Measurements from ENCODE around the gene RBKS. TPM values are rescaled to one million over a fixed set of nuclear protein-coding genes. Genes with fewer than 3 reads are reported as not detected.

Gene RBKS
- total and polyA plus RNA-seq, 2 donors from 2014 or later, result 10.3 to 28.7 TPM

GRCh38 chr2:27839022-27839618 lies 51.1 kb downstream of the RBKS start:
- no peaks in the 10 kb centered on the region for H3K4me1 ChIP-seq (ENCODE audit: control insufficient read depth in 2 of 3, insufficient read depth in 2 of 3, low read depth in 1 of 3, low read length in 3 of 3)
- no peak for DNase-seq
- intact Hi-C loops (cut with DNase I), result no loop called here
- no peaks in the 10 kb centered on the region for H3K27me3 ChIP-seq (ENCODE audit: control insufficient read depth, insufficient read depth, low read length)
- no peak overlapping the region for H3K9ac ChIP-seq (ENCODE audit: low read length in 3 of 3)
- H3K4me3 ChIP-seq (ENCODE audit: low read length in 3 of 3), result no peak overlapping the region
- no peak for TF ChIP-seq CTCF (IDR thresholded peaks at IDR 0.05; ENCODE audit: borderline replicate concordance, extremely low read depth, insufficient read depth)
- no peak for FAIRE-seq
- no peak overlapping the region for H3K27ac ChIP-seq (ENCODE audit: low read depth in 2 of 2, low read length in 2 of 2)
- H3K36me3 ChIP-seq (ENCODE audit: control insufficient read depth in 2 of 3, insufficient read depth in 3 of 3, low read length in 3 of 3), result no peaks in the 10 kb centered on the region
- H3K9me3 ChIP-seq (ENCODE audit: control insufficient read depth in 2 of 3, insufficient read depth in 1 of 3, low read length in 3 of 3), result no peaks in the 10 kb centered on the region

GRCh38 chr2:27838502-27838901 lies 51.7 kb downstream of the RBKS start:
- TF ChIP-seq CTCF (IDR thresholded peaks at IDR 0.05; ENCODE audit: borderline replicate concordance, extremely low read depth, insufficient read depth), result no peak

GRCh38 chr2:27833931-27834330 lies 56.3 kb downstream of the RBKS start:
- no peak overlapping the region for H3K9ac ChIP-seq (ENCODE audit: low read length in 3 of 3)
- DNase-seq, result no peak
- peaks cover 0 to 11% (median 0%) of the 10 kb centered on the region in 3 donors for H3K36me3 ChIP-seq (ENCODE audit: control insufficient read depth in 2 of 3, insufficient read depth in 3 of 3, low read length in 3 of 3)
- intact Hi-C loops (cut with DNase I), result no loop called here
- no peaks in the 10 kb centered on the region for H3K4me1 ChIP-seq (ENCODE audit: control insufficient read depth in 2 of 3, insufficient read depth in 2 of 3, low read depth in 1 of 3, low read length in 3 of 3)
- no peak overlapping the region for H3K27ac ChIP-seq (ENCODE audit: low read depth in 2 of 2, low read length in 2 of 2)
- no peaks in the 10 kb centered on the region for H3K9me3 ChIP-seq (ENCODE audit: control insufficient read depth in 2 of 3, insufficient read depth in 1 of 3, low read length in 3 of 3)
- no peaks in the 10 kb centered on the region for H3K27me3 ChIP-seq (ENCODE audit: control insufficient read depth, insufficient read depth, low read length)
- H3K4me3 ChIP-seq (ENCODE audit: low read length in 3 of 3), result no peak overlapping the region
- no peak for TF ChIP-seq CTCF (IDR thresholded peaks at IDR 0.05; ENCODE audit: borderline replicate concordance, extremely low read depth, insufficient read depth)
- FAIRE-seq, result no peak

More at GRCh38 chr2:27838502-27838901, 51.7 kb downstream of the RBKS start:
- no peaks in the 10 kb centered on the region for H3K4me1 ChIP-seq (ENCODE audit: control insufficient read depth in 2 of 3, insufficient read depth in 2 of 3, low read depth in 1 of 3, low read length in 3 of 3)
- no peaks in the 10 kb centered on the region for H3K9me3 ChIP-seq (ENCODE audit: control insufficient read depth in 2 of 3, insufficient read depth in 1 of 3, low read length in 3 of 3)
- no peak overlapping the region for H3K9ac ChIP-seq (ENCODE audit: low read length in 3 of 3)
- H3K27ac ChIP-seq (ENCODE audit: low read depth in 2 of 2, low read length in 2 of 2), result no peak overlapping the region
- H3K4me3 ChIP-seq (ENCODE audit: low read length in 3 of 3), result no peak overlapping the region
- DNase-seq (no peak), FAIRE-seq (no peak)
- no peaks in the 10 kb centered on the region for H3K36me3 ChIP-seq (ENCODE audit: control insufficient read depth in 2 of 3, insufficient read depth in 3 of 3, low read length in 3 of 3)
- intact Hi-C loops (cut with DNase I), result no loop called here
- H3K27me3 ChIP-seq (ENCODE audit: control insufficient read depth, insufficient read depth, low read length), result no peaks in the 10 kb centered on the region

GRCh38 chr2:27832396-27832795 lies 57.8 kb downstream of the RBKS start:
- Histone ChIP-seq H3K9ac (ENCODE audit: low read length in 3 of 3) (no peak overlapping the region), H3K9me3 (ENCODE audit: control insufficient read depth in 2 of 3, insufficient read depth in 1 of 3, low read length in 3 of 3) (no peaks in the 10 kb centered on the region), H3K4me1 (ENCODE audit: control insufficient read depth in 2 of 3, insufficient read depth in 2 of 3, low read depth in 1 of 3, low read length in 3 of 3) (no peaks in the 10 kb centered on the region), H3K27ac (ENCODE audit: low read depth in 2 of 2, low read length in 2 of 2) (no peak overlapping the region), H3K36me3 (ENCODE audit: control insufficient read depth in 2 of 3, insufficient read depth in 3 of 3, low read length in 3 of 3) (peaks cover 0 to 11% (median 0%) of the 10 kb centered on the region in 3 donors), H3K4me3 (ENCODE audit: low read length in 3 of 3) (no peak overlapping the region), H3K27me3 (ENCODE audit: control insufficient read depth, insufficient read depth, low read length) (no peaks in the 10 kb centered on the region)
- DNase-seq (no peak), FAIRE-seq (no peak)
- no peak for TF ChIP-seq CTCF (IDR thresholded peaks at IDR 0.05; ENCODE audit: borderline replicate concordance, extremely low read depth, insufficient read depth)
- intact Hi-C loops (cut with DNase I), result no loop called here

All from kidney (tissue), 14 donors.